Ishikawa (cell line): Measurements from ENCODE around the gene HNRNPL.

ENCODE experiments used
- CEBPB ChIP-seq: IDR thresholded peaks from 2 replicates; pipeline ENCODE4 v1.6.1; 2012
- CREB1 ChIP-seq: IDR thresholded peaks from 2 replicates; pipeline ENCODE4 v1.6.1; 2012; ENCODE audit warnings: low read depth
- EGR1 ChIP-seq: IDR thresholded peaks from 2 replicates; pipeline ENCODE4 v1.6.1; 2012
- EP300 ChIP-seq: IDR thresholded peaks from 2 replicates; pipeline ENCODE4 v1.6.1; 2012; ENCODE audit warnings: borderline replicate concordance
- FOXM1 ChIP-seq: IDR thresholded peaks from 2 replicates; pipeline ENCODE4 v1.6.1; 2012; ENCODE audit warnings: low read depth, borderline replicate concordance
- MAX ChIP-seq: IDR thresholded peaks from 2 replicates; pipeline ENCODE4 v1.6.1; 2012
- NFIC ChIP-seq: IDR thresholded peaks from 2 replicates; pipeline ENCODE4 v1.6.1; 2012
- RAD21 ChIP-seq: IDR thresholded peaks from 2 replicates; pipeline ENCODE4 v1.6.1; 2012; ENCODE audit warnings: low read depth
- REST ChIP-seq: IDR thresholded peaks from 2 replicates; pipeline ENCODE4 v1.6.1; 2012; ENCODE audit warnings: low read depth, mild to moderate bottlenecking
- TAF1 ChIP-seq: IDR thresholded peaks from 2 replicates; pipeline ENCODE4 v1.6.1; 2012; ENCODE audit warnings: low read depth, mild to moderate bottlenecking
- TCF12 ChIP-seq: IDR thresholded peaks from 2 replicates; pipeline ENCODE4 v1.6.1; 2012; ENCODE audit warnings: low read depth
- TEAD4 ChIP-seq: IDR thresholded peaks from 2 replicates; pipeline ENCODE4 v1.6.1; 2012
- YY1 ChIP-seq: IDR thresholded peaks from 2 replicates; pipeline ENCODE4 v1.6.1; 2012; ENCODE audit warnings: low read depth
- ZBTB7A ChIP-seq: IDR thresholded peaks from 2 replicates; pipeline ENCODE4 v1.6.1; 2012; ENCODE audit warnings: low read depth
- TF ChIP-seq, protein P1 (sequence below): IDR thresholded peaks from 2 replicates; pipeline ENCODE4 v1.6.1; 2012

Gene HNRNPL

DNA sequence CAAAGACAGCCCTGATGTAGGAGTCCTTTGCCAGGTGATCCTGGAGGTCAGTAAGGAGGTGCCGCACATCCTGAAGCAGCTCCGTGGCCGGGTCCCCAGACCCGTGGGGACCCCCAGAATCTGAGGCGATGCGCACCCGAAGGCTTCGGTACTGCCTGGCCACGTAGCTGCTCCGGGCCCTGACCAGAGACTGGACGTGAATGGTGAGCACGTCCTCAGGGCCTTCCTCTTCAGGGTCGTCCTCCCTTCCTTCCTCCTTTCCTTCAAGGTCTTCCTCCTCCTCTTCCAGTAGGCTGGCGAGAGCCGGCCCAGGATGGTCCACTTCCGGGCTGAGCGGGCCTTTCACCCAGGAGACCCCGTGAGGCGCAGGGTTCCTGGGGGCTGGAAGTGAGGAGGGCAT lies 20.8 kb upstream of the HNRNPL start:
- no peak for TF ChIP-seq EP300
- no peak for TF ChIP-seq TAF1
- TF ChIP-seq TCF12 = no peak
- no peak for TF ChIP-seq NFIC
- no peak for TF ChIP-seq FOXM1
- TF ChIP-seq REST = no peak
- no peak for TF ChIP-seq RAD21
- TF ChIP-seq, protein P1, sequence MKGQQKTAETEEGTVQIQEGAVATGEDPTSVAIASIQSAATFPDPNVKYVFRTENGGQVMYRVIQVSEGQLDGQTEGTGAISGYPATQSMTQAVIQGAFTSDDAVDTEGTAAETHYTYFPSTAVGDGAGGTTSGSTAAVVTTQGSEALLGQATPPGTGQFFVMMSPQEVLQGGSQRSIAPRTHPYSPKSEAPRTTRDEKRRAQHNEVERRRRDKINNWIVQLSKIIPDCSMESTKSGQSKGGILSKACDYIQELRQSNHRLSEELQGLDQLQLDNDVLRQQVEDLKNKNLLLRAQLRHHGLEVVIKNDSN = no peak
- no peak for TF ChIP-seq YY1
- no peak for TF ChIP-seq CREB1
- no peak for TF ChIP-seq EGR1
- no peak for TF ChIP-seq MAX
- no peak for TF ChIP-seq CEBPB
- no peak for TF ChIP-seq ZBTB7A
- TF ChIP-seq TEAD4 = no peak

- TF ChIP-seq TAF1 (no peak), REST (no peak), FOXM1 (no peak), CREB1 (no peak), TEAD4 (no peak), ZBTB7A (0 out of 2 replicates have a peak, but pooled peaks have one; percentile 56), MAX (peak; percentile 83), EP300 (no peak), EGR1 (0 out of 2 replicates have a peak, but pooled peaks have one; percentile 6), RAD21 (peak; percentile 48; the same call in 1 of the 2 replicates), NFIC (no peak), CEBPB (no peak), TCF12 (no peak), YY1 (no peak)
- TF ChIP-seq, protein P1 = no peak
Observed at GRCh38 chr19:38869836-38870607, 20.2 kb upstream of the HNRNPL start.

GRCh38 chr19:38869160-38869835 lies 19.5 kb upstream of the HNRNPL start:
- no peak for TF ChIP-seq CEBPB
- TF ChIP-seq, protein P1 = no peak
- TF ChIP-seq NFIC = no peak
- no peak for TF ChIP-seq TCF12

- TF ChIP-seq REST (no peak), TEAD4 (no peak)
Observed at GRCh38 chr19:38868551-38868950, 18.8 kb upstream of the HNRNPL start.
